Keratinocyte (primary cell): Measurements from ENCODE around the gene HBG2.

Experiments
- CTCF ChIP-seq, 3 experiments: IDR thresholded peaks in 1 of 3; conservative IDR thresholded peaks in 1 of 3; optimal IDR thresholded peaks in 1 of 3; 2 replicates in 2 of 3; 3 replicates in 1 of 3; pipeline versions ENCODE3 to v1.5.1; 2011; ENCODE audit warnings: low read length in 3 of 3, mild to moderate bottlenecking in 3 of 3, moderate library complexity in 2 of 3, control low read depth in 1 of 3, inconsistent platforms in 1 of 3; ENCODE audit not compliant: insufficient read depth in 2 of 3; ENCODE audit errors: extremely low read depth in 1 of 3
- EZH2 ChIP-seq: IDR thresholded peaks from one replicate; pipeline ENCODE4 v1.6.1; 2012; ENCODE audit warnings: inconsistent platforms, mild to moderate bottlenecking, low read length, moderate library complexity

GRCh38 chr11:5266609-5267008 is 12.0 kb upstream of the HBG2 start:
- no peak for TF ChIP-seq CTCF (optimal IDR thresholded peaks at IDR 0.05 in 1 of 3, IDR thresholded peaks at IDR 0.05 in 1 of 3, conservative IDR thresholded peaks at IDR 0.05 in 1 of 3; ENCODE audit: extremely low read depth in 1 of 3, insufficient read depth in 2 of 3, low read length in 3 of 3)
- no peak for TF ChIP-seq EZH2
